SH-SY5Y (cell line): ENCODE measurements around the gene NCKIPSD.

Experiments
- GATA2 ChIP-seq: IDR thresholded peaks from 2 replicates; pipeline ENCODE4 v1.6.1; 2011; ENCODE audit warnings: mild to moderate bottlenecking, low read depth, low read length
- GATA3 ChIP-seq: IDR thresholded peaks from 2 replicates; pipeline ENCODE4 v1.6.1; 2011; ENCODE audit warnings: low read depth, mild to moderate bottlenecking, low read length, moderate library complexity

GRCh38 chr3:48630833-48631232 is 54.9 kb downstream of the NCKIPSD start:
- TF ChIP-seq GATA2 (no peak), GATA3 (no peak)
